NCI-H748 treated with DMSO at 0.1 percent for 48 hours (cell line): ENCODE results near the gene NR1H4.
"Not testable (repeated sequence)": the region's sequence is repeated elsewhere in the genome, so short reads cannot be mapped to it uniquely, and the experiment has no call there.

Source experiments
- DNase-seq: peaks from one replicate; lab custom pipeline; 2025; lab: John Stamatoyannopoulos, UW

Gene NR1H4

GRCh38 chr12:100515968-100516367 lies 42.3 kb downstream of the NR1H4 start:
- no peak for DNase-seq

- DNase-seq = no peak
Observed at GRCh38 chr12:100518376-100518775, 44.7 kb downstream of the NR1H4 start.

GRCh38 chr12:100520048-100520769 lies 46.5 kb downstream of the NR1H4 start:
- DNase-seq = no peak

GRCh38 chr12:100521958-100522357 lies 48.3 kb downstream of the NR1H4 start:
- DNase-seq = no peak

GRCh38 chr12:100528034-100528433 lies 54.4 kb downstream of the NR1H4 start:
- no peak for DNase-seq

- DNase-seq = no peak
Observed at GRCh38 chr12:100528471-100529127, 54.9 kb downstream of the NR1H4 start.

- no peak for DNase-seq
Observed at GRCh38 chr12:100529756-100530350, 56.2 kb downstream of the NR1H4 start.

- no peak for DNase-seq
Observed at GRCh38 chr12:100533376-100533775, 59.7 kb downstream of the NR1H4 start.

- DNase-seq = no peak
Observed at GRCh38 chr12:100534625-100535227, 61.1 kb downstream of the NR1H4 start.

- no peak for DNase-seq
Observed at GRCh38 chr12:100539202-100539601, 65.5 kb downstream of the NR1H4 start.

- no peak for DNase-seq
Observed at GRCh38 chr12:100544165-100544564, 70.5 kb downstream of the NR1H4 start.

GRCh38 chr12:100545092-100545491 lies 71.4 kb downstream of the NR1H4 start:
- no peak for DNase-seq

GRCh38 chr12:100553936-100554335 lies 80.3 kb downstream of the NR1H4 start:
- no peak for DNase-seq

GRCh38 chr12:100554608-100555077 lies 81.0 kb downstream of the NR1H4 start:
- peak; percentile 71 for DNase-seq

GRCh38 chr12:100555722-100556121 lies 82.1 kb downstream of the NR1H4 start:
- DNase-seq = no peak

- no peak for DNase-seq
Observed at GRCh38 chr12:100557357-100557756, 83.7 kb downstream of the NR1H4 start.

GRCh38 chr12:100559261-100559660 lies 85.6 kb downstream of the NR1H4 start:
- DNase-seq = not testable (repeated sequence)

- no peak for DNase-seq
Observed at GRCh38 chr12:100564090-100564489, 90.4 kb downstream of the NR1H4 start.

GRCh38 chr12:100564905-100565467 lies 91.3 kb downstream of the NR1H4 start:
- no peak for DNase-seq

- no peak for DNase-seq
Observed at GRCh38 chr12:100565987-100566545, 92.4 kb downstream of the NR1H4 start.

- DNase-seq = no peak
Observed at GRCh38 chr12:100566887-100567637, 93.4 kb downstream of the NR1H4 start.
